ENCODE results near the gene TERT. TPM values are rescaled to one million over a fixed set of nuclear protein-coding genes. Genes with fewer than 3 reads are reported as not detected.
A peak's percentile ranks its signal among the peaks of the same experiment; 100 is the strongest.
"Not testable (repeated sequence)": the region's sequence is repeated elsewhere in the genome, so short reads cannot be mapped to it uniquely, and the experiment has no call there.

Gene TERT
- total RNA-seq (2014; rRNA removed; shearing (Covaris generic)): 3.9 and 8.8 TPM in 2 replicates

DNA sequence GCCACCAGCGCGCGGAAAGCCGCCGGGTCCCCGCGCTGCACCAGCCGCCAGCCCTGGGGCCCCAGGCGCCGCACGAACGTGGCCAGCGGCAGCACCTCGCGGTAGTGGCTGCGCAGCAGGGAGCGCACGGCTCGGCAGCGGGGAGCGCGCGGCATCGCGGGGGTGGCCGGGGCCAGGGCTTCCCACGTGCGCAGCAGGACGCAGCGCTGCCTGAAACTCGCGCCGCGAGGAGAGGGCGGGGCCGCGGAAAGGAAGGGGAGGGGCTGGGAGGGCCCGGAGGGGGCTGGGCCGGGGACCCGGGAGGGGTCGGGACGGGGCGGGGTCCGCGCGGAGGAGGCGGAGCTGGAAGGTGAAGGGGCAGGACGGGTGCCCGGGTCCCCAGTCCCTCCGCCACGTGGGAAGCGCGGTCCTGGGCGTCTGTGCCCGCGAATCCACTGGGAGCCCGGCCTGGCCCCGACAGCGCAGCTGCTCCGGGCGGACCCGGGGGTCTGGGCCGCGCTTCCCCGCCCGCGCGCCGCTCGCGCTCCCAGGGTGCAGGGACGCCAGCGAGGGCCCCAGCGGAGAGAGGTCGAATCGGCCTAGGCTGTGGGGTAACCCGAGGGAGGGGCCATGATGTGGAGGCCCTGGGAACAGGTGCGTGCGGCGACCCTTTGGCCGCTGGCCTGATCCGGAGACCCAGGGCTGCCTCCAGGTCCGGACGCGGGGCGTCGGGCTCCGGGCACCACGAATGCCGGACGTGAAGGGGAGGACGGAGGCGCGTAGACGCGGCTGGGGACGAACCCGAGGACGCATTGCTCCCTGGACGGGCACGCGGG lies at the start of gene TERT:
Gene TERT, minus strand, starts transcription at position 234 of the 815 bp plus-strand sequence. Its CDS starts 79 bp downstream, at position 155.
- DNase-seq (ENCODE audit: low read depth): peak; percentile 73

DNA sequence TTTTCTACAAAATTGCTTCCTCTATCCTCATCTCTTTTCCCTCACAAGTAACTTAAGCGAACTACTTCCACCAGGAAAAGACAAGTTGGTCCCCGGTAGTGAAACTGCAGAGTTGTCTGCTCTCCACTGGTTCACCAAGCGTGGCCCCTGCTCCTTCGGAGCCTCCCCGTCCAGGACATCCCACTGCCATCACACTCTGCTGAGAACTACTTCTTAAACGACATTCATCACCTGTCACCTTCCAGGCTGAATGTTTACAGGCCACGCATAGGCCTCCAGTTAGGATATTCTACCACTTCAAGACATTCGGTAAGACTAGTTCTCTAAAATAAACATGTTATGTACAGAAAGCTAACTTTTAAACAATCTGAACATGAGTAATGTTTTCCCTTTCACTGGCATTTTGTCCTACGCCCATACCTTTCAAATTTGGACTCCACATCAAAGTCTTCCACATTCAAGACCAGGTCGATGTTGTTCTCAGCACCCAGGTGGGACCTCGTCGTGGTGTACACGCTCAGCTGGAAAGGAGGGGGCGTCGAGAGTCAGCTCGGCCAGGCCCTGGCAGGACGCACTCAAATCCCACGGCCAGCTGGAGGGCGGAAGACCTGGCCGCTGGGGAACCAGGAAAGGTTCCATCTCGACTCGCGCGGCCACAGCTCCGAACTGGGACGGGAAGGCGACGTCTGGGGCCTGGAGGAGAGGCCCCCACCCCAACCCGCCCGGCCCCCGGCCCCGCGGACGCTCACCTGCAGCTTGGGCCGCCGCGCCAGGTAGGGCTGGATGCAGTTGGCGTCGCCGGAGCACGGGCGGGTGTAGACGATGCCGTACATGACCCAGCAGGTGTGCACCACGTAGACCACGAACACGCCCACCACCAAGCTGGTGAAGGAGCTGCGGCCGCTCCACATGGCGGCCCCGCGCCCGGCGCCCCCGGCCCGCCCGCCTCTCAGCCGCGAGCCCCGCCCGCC lies 49.3 kb upstream of the TERT start:
- DNase-seq (ENCODE audit: low read depth): peak; percentile 21

- no peak for DNase-seq (ENCODE audit: low read depth)
Observed at GRCh38 chr5:1343315-1343751, 48.5 kb upstream of the TERT start.

- DNase-seq (ENCODE audit: low read depth): not testable (repeated sequence)
Observed at GRCh38 chr5:1342711-1343110, 47.8 kb upstream of the TERT start.

DNA sequence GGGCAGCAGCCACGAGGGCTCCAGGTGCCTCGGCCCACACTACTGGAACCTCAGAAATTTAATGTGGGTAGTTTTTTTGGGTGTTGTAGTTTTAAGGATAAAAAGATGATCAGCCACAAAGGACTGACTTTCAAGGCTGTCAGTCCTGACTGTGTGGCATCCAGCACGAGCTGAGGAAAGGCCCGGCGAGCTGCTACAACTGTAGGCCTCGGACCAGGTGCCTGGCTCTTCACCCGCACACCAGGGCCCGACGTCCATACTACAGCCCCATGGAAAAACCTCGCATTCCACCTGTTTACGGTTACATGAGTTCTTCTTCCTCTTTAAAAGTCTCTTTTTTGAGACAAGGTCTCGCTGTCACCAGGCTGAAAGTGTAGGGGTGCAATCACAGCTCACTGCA lies 47.4 kb upstream of the TERT start:
- DNase-seq (ENCODE audit: low read depth): no peak

GRCh38 chr5:1341863-1342262 lies 47.0 kb upstream of the TERT start:
- DNase-seq (ENCODE audit: low read depth): no peak

GRCh38 chr5:1339818-1340210 lies 44.9 kb upstream of the TERT start:
- DNase-seq (ENCODE audit: low read depth): not testable (repeated sequence)

DNA sequence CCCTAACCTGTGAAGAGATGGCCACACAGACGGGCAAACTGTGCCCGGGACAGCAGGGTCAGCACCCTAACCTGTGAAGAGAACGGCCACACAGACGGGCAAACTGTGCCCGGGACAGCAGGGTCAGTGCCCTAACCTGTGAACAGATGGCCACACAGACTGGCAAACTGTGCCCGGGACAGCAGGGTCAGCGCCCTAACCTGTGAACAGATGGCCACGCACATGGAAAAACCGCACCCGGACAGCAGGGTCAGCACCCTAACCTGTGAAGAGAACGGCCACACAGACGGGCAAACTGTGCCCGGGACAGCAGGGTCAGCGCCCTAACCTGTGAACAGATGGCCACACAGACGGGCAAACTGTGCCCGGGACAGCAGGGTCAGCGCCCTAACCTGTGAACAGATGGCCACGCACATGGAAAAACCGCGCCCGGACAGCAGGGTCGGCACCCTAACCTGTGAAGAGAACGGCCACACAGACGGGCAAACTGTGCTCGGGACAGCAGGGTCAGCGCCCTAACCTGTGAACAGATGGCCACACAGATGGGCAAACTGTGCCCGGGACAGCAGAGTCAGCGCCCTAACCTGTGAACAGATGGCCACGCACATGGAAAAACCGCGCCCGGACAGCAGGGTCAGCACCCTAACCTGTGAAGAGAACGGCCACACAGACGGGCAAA lies 44.4 kb upstream of the TERT start:
- not testable (repeated sequence) for DNase-seq (ENCODE audit: low read depth)

DNA sequence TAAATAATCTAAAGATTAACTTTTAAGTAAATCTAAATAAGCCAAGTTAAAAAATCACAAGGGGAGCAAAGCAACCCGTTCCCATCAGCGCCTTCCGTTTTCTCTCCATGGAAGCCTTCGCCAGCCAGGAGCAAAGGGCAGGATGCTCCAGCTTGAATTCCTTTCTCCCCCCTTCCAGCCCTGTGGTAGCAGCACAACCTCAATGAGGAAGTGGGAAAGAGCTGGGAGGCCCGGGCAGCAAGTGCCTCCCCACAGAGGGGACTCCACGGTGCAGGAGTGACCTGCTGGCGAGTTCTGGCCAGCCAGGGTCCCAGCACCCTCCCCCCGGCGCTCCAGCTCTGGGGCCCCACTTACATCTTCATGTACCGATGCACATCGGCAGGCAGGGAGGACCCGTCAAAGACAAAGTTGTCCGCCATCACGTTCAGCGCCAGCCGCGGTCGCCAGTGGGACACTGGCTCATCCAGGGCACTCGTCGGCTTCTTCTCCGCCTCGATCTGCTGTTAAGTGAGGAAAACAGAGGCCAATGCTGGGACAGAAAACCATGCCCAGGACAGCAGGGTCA lies 43.7 kb upstream of the TERT start:
- DNase-seq (ENCODE audit: low read depth): no peak

GRCh38 chr5:1338196-1338490 lies 43.3 kb upstream of the TERT start:
- no peak for DNase-seq (ENCODE audit: low read depth)

- DNase-seq (ENCODE audit: low read depth): no peak
Observed at GRCh38 chr5:1337489-1338195, 42.8 kb upstream of the TERT start.

DNA sequence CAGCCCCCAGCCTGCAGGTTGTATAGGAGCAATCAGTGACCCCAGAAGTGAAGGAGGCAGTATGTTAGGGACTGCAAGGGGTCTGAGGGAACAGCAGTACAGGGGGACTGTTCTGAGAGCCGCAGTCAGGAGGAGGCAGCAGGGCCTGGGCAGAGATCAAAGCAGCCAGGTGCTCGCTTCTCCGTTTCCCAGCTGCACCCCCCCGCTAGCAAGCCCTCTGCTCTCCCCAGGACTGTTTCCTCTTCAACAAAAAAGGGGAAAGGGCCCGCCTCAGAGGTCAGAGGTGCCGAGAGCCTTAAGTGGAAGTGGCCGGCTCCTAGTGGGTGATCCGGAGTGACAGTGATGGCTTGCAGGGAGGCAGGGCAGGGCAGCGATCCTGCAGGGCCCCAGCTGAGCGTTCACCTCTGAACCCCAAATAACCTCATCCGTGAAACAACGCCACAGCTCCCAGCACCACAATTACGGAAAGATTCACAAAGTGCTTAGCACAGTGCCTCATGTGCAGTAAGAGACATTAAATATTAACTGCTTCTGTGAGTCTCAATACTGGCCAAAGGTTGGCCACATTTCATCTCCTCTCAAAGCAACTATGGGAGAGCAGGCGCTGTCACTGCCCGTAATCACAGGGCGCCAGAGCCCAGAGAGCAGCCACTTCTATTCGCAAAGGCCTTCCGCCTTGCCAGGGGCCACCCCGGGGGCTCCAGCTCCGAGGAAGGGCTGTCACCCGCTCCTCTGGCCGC lies 42.1 kb upstream of the TERT start:
- DNase-seq (ENCODE audit: low read depth): no peak

GRCh38 chr5:1336106-1336561 lies 41.3 kb upstream of the TERT start:
- no peak for DNase-seq (ENCODE audit: low read depth)

DNA sequence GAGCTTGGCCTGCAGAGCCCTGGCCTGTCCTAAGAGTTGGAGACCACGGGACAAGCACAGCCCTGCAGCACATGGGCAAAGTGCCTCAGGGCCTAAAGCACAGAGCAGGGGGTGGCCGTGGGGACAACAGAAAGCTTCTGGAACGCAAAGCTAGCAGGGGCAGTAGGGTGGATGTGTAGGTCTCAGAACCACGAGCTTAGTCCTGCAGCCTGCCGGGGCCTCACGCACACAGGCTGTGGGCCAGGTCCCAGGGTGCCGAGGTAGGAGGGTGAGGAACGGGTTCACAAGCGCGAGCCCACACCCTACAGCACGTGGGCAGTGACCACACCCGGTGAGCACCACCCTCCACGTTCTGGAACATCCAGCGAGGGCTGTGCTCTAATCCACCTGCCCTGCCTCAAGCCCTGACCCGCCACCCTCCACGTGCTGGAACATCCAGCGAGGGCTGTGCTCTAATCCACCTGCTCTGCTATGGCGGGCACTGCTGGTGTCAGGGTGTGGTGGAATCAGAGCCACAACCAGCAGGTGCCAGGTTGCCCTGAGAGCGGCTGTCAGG lies 40.8 kb upstream of the TERT start:
- no peak for DNase-seq (ENCODE audit: low read depth)

DNA sequence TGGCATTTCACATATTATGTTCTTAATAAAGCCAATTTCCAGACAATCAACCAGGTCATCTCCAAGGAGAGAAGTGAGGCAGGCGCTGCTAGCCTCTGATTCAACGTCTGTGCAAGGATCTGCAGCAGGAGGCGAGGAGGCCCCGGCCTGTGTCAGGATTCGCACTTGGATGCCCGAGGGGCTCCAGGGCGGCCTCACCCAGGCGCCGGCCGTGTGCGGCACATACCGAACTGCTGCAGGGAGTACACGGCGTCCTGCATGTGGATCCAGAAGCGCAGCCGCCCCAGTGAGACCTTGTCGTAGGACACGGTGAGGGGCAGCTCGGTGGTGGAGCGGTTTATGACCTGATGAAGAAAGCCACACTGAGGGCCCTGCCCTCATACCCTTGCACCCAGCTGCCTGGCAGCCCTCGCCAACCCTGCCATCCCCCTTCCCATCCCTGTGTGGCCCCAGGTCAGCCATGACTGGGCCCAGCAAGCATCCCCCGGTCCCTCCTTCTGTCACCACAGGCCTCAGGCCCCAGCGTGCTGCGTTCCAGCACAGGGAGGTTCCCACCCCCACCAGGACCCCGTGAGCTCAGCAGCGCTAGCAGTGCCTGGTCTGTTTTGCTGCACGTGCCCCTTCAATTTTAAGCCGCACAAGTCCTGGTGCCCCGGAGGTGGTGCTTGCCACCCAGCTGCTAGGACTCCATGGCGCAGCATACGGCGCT lies 40.1 kb upstream of the TERT start:
- DNase-seq (ENCODE audit: low read depth): no peak

GRCh38 chr5:1333986-1334385 lies 39.1 kb upstream of the TERT start:
- no peak for DNase-seq (ENCODE audit: low read depth)

DNA sequence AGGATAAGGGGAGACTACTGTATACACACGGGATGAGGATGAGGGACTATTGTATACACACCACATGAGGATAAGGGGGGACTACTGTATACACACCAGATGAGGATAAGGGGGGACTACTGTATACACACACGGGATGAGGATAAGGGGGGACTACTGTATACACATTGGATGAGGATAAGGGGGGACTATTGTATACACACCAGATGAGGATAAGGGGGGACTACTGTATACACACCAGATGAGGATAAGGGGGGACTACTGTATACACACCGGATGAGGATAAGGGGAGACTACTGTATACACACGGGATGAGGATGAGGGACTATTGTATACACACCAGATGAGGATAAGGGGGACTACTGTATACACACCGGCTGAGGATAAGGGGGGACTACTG lies 38.4 kb upstream of the TERT start:
- DNase-seq (ENCODE audit: low read depth): not testable (repeated sequence)

DNA sequence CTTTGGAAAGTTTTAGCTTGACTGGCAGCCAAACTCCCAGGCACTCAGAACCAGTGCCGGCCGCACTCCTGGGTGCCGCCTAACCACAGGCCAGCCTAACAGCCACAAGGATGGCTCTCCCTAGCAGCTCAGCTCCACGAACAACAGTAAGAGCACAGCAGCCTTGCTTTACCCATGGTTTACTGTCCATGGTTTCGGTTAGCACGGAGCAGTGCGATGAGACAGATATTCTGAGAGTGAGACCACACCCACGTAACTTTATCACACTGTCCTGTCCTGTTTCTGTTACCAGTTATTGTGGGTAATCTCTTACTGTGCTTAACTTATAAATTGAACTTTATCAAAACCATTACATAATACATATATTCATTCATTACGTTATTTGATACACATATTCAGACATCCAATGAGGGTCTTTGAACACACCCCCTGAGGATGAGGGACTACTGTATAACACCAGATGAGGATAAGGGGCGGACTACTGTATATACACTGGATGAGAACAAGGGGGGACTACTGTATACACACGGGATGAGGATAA lies 37.7 kb upstream of the TERT start:
- DNase-seq (ENCODE audit: low read depth): no peak

GRCh38 chr5:1331861-1332405 lies 37.1 kb upstream of the TERT start:
- DNase-seq (ENCODE audit: low read depth): no peak

All from Daoy (cell line).